Stimulated activated naive B cell treated with anti-CD40 and anti-IgM and Interleukin-4, amounts not matched to agents 10 μg/mL and 1 μg/mL and 100 μg/mL, for 72 hours (primary cell): ENCODE results near the gene SPINK8.
"Not testable (repeated sequence)": the region's sequence is repeated elsewhere in the genome, so short reads cannot be mapped to it uniquely, and the experiment has no call there.

ENCODE experiments used
- ATAC-seq, 2 donors: fragments of 150-1000 bp; cut with Tn5 transposase; replicated peaks; 2 replicates each; pipeline ENCODE4 v1.10.0; 2021; ENCODE audit warnings: moderate library complexity in 1 of 2
- DNase-seq: peaks from one replicate; pipeline ENCODE4 v3.0.0; 2021
- H3K27ac Mint-ChIP-seq: one replicate; pipeline ENCODE4 v1.8.0; 2022; ENCODE audit warnings: mild to moderate bottlenecking, mixed read lengths
- H3K27me3 Mint-ChIP-seq, 2 donors: one replicate each; pipeline ENCODE4 v1.8.0; 2022; ENCODE audit warnings: mixed read lengths in 2 of 2
- H3K36me3 Mint-ChIP-seq, 2 donors: one replicate each; pipeline ENCODE4 v1.8.0; 2022; ENCODE audit warnings: mixed read lengths in 2 of 2, mild to moderate bottlenecking in 1 of 2
- H3K4me1 Mint-ChIP-seq, 2 donors: one replicate each; pipeline ENCODE4 v1.8.0; 2022; ENCODE audit warnings: mixed read lengths in 2 of 2, mild to moderate bottlenecking in 1 of 2
- H3K4me3 Mint-ChIP-seq, 2 donors: one replicate each; pipeline ENCODE4 v1.8.0; 2022; ENCODE audit warnings: mild to moderate bottlenecking in 2 of 2, mixed read lengths in 2 of 2, moderate library complexity in 1 of 2
- H3K9me3 Mint-ChIP-seq, 2 donors: one replicate each; pipeline ENCODE4 v1.8.0; 2022; ENCODE audit warnings: mixed read lengths in 2 of 2, mild to moderate bottlenecking in 1 of 2

Gene SPINK8

DNA sequence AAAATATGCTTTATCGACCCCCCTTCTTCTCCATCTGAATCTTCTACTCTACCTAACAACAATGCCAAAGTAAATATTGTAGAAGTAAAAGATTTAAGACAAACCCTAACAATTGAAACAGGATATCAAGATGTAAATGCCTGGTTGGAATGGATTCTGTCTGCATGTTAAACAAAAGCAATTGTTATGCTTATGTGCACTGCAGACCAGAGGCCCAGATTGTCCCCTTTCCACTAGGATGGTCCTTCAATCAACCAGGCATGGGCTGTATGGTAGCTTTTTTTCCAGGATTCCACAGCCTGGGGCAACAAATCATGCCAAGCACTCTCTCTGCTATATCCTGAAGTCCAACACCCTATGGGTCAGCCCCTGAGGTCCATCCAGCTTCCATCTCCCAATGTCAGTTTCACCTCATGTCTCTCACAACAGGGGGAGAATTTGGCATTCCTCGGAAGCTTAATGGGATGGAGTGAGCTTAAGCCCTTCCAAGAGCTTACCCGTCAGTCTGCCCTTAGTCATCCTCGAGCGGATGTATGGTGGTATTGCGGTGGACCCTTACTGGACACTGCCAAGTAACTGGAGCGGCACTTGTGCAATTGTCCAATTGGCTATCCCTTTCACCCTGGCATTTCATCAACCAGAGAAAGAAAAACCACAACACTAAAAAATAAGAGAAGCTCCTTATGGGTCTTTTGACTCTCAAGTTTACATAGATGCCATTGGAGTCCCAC is 56.4 kb downstream of the SPINK8 start:
- no peak for ATAC-seq
- Mint-ChIP-seq H3K9me3 (no peaks in the 10 kb centered on the region), H3K27ac (no peak overlapping the region), H3K4me3 (no peak overlapping the region), H3K36me3 (peaks cover 8 to 12% of the 10 kb centered on the region in 2 donors), H3K27me3 (no peaks in the 10 kb centered on the region), H3K4me1 (peaks cover 2 to 6% of the 10 kb centered on the region in 2 donors)
- no peak for DNase-seq

DNA sequence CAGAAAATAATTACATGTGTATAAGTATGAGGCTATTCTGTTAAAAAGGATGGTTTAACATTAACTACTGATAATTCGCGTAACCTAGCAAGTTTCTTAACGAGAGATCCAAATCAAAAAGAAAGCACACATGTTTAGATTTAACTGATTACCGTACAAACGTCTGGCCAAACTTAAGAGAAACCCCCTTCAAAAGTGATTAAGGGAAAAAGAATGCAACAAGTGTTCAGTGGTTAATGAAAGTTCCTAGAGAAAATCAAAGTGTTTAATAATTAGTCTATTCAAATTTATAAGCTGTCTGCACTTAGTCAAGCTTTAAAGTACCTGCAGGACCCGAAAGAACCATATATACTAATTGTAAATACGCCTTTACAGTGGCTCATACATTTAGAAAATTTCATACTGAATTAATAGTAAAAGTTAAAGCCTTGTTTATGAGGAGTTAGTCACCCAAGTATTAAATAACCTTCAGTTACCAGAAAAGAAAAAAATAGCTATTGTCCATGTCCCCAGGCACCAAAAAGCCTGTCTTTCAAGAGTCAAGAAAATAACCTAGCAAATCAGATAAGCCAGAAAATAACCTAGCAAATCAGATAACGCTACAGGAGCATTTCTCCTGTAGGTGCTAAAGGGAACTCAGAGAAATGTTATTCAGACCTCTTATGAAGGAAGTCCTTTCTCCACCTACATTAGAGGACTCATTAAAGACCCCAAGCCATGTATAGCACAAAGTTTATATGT is 58.0 kb downstream of the SPINK8 start:
- Mint-ChIP-seq H3K9me3 (no peaks in the 10 kb centered on the region), H3K4me1 (peaks cover 2 to 6% of the 10 kb centered on the region in 2 donors), H3K27ac (no peak overlapping the region), H3K4me3 (no peak overlapping the region), H3K27me3 (no peaks in the 10 kb centered on the region), H3K36me3 (peaks cover 20 to 21% of the 10 kb centered on the region in 2 donors)
- DNase-seq: no peak
- no peak for ATAC-seq

DNA sequence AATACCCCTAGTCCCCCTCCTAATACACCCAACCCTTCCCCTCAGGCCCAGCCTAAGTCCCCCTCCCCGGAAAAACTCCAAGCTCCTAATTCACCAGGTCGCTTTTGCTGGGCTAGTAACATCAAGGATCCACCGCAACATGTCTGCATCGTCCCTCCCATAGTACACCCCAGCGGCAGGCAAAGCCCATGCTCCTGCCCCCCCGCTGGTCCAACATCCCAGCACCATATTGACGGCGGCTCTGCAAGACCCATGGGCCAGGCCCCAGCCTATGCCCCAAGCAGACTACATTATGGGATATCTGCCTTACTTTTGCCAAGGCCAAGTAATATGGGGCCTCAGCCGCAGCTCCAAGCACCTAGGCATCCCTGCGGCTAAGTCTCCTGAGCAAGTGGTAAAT is 59.0 kb downstream of the SPINK8 start:
- no peak for ATAC-seq
- DNase-seq: no peak
- no peaks in the 10 kb centered on the region for H3K9me3 Mint-ChIP-seq
- peaks cover 2 to 6% of the 10 kb centered on the region in 2 donors for H3K4me1 Mint-ChIP-seq
- H3K27me3 Mint-ChIP-seq: no peaks in the 10 kb centered on the region
- no peak overlapping the region for H3K4me3 Mint-ChIP-seq
- H3K36me3 Mint-ChIP-seq: peaks cover 17 to 24% of the 10 kb centered on the region in 2 donors
- no peak overlapping the region for H3K27ac Mint-ChIP-seq

DNA sequence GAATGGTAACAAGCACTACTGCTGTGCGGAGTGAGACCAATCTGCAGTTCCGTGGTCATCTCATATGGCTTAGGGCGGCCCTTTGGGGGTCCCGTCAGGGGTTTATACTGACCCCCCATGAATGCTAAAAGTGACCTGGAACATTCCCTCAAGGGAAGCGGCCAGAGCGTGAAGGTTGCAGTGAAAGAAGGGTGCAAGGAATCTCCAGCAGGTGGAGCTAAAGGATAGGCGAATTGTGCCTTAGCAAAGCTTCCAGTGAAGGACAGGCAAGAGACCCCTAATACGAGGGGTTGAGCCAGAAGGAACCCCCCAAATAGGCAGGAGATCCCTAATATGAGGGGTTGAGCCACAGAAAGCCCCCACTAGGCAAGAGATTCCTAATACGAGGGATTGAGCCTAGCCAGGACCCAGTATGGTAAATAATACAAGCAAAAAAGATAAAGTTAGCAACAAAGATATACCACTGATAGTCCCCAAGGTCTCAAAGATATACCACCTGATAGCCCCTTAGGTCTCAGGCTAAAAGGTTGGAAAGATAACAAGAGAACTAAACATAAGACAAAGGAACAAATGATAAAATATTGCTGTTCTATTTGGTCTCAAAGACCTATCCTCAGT is 59.8 kb downstream of the SPINK8 start:
- Mint-ChIP-seq H3K4me1 (peaks cover 3 to 7% of the 10 kb centered on the region in 2 donors), H3K36me3 (peaks cover 17 to 31% of the 10 kb centered on the region in 2 donors), H3K27ac (peak overlapping the region; percentile 26), H3K4me3 (no peak overlapping the region), H3K9me3 (no peaks in the 10 kb centered on the region), H3K27me3 (no peaks in the 10 kb centered on the region)
- peak; percentile 70 to 81 for ATAC-seq
- DNase-seq: peak; percentile 34

DNA sequence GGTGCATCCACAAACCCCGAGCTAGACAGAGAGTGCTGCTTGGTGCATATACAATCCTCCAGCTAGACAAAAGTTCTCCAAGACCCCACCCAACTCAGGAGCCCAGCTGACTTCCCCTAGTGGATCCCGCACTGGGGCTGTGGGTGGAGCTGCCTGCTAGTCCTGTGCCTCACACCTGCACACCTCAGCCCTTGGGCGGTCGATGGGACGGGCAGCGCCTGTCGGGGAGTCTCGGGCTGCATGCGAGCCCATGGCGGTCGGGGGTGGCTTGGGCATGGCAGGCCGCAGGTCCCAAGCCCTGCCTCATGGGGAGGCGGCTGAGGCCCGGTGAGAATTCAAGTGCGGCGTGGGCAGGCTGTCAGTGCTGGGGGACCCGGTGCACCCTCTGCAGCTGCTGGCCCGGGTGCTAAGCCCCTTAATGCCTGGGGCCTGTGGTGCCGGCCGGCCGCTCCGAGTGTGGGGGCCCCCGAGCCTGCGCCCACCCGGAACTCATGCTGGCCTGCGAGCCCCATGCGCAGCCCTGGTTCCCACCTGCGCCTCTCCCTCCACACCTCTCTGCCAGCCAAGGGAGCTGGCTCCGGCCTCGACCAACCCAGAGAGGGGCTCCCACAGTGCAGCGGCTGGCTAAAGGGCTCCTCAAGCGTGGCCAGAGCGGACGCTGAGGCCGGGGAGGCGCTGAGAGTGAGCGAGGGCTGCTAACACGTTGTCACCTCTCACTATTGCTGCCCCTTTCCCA is 61.5 kb downstream of the SPINK8 start:
- DNase-seq: no peak
- Mint-ChIP-seq H3K27me3 (no peaks in the 10 kb centered on the region), H3K4me1 (peaks cover 13 to 18% of the 10 kb centered on the region in 2 donors), H3K4me3 (no peak overlapping the region), H3K36me3 (peaks cover 28 to 42% of the 10 kb centered on the region in 2 donors), H3K9me3 (no peaks in the 10 kb centered on the region), H3K27ac (no peak overlapping the region)
- no peak for ATAC-seq

DNA sequence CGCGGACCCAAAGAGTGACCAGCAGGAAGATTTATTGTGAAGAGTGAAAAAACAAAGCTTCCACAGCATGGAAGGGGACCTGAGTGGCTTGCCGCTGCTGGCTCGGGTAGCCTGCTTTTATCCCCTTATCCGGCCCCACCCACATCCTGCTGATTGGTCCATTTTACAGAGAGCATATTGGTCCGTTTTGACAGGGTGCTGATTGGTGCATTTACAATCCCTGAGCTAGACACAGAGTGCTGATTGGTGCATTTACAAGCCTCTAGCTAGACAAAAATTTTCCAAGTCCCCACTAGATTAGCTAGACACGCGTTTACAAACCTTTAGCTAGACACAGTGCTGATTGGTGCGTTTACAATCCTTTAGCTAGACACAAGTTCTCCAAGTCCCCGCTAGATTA is 62.2 kb downstream of the SPINK8 start:
- not testable (repeated sequence) for H3K27ac Mint-ChIP-seq, ATAC-seq, H3K4me3 Mint-ChIP-seq, H3K27me3 Mint-ChIP-seq, DNase-seq, H3K9me3 Mint-ChIP-seq
- H3K4me1 Mint-ChIP-seq: peaks cover 13 to 18% of the 10 kb centered on the region in 2 donors
- peaks cover 29 to 42% of the 10 kb centered on the region in 2 donors for H3K36me3 Mint-ChIP-seq

DNA sequence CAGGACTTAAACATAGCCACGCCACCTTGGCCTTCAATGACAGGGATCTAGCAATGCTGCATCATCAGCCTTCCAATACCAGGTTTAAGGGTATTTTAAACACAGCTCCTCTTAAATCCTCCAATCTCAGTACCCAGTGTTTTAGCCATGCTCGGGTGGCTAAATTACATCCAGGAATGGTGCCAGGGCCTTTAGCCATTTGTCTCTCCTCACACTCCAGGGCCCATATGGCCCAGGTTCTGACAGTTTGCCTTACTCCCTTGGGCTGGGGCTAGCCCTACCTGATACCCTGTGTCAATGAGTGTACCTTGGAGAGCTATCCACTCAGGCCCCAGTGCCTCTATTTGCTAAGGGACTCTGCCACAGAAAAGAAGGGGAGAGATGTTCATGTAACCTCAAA is 63.2 kb downstream of the SPINK8 start:
- H3K9me3 Mint-ChIP-seq: no peaks in the 10 kb centered on the region
- no peak overlapping the region for H3K27ac Mint-ChIP-seq
- no peak for DNase-seq
- peaks cover 13 to 18% of the 10 kb centered on the region in 2 donors for H3K4me1 Mint-ChIP-seq
- ATAC-seq: no peak
- no peak overlapping the region for H3K4me3 Mint-ChIP-seq
- H3K27me3 Mint-ChIP-seq: no peaks in the 10 kb centered on the region
- H3K36me3 Mint-ChIP-seq: peaks cover 32 to 42% of the 10 kb centered on the region in 2 donors

DNA sequence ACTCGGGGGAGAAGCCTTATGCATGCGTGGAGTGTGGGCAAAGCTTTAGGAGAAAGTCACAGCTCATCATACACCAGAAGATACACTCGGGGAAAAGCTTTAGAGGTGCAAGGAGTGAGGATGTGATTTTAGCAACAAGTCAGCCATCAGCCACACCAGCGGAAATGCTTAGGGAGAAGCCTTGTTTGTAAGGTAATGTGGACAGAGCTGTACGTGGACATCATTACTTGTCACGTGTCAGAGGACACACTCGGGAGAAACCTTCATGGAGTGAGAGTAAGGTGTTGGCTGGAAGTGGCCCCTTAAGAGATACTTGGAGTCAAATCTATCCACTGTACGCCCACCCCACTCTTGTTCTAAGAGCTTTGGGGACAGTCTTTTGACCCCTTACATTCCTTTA is 63.9 kb downstream of the SPINK8 start:
- H3K9me3 Mint-ChIP-seq: no peaks in the 10 kb centered on the region
- H3K27ac Mint-ChIP-seq: no peak overlapping the region
- no peak for DNase-seq
- peaks cover 32 to 42% of the 10 kb centered on the region in 2 donors for H3K36me3 Mint-ChIP-seq
- H3K27me3 Mint-ChIP-seq: no peaks in the 10 kb centered on the region
- no peak overlapping the region for H3K4me3 Mint-ChIP-seq
- ATAC-seq: no peak
- H3K4me1 Mint-ChIP-seq: peaks cover 13 to 18% of the 10 kb centered on the region in 2 donors

DNA sequence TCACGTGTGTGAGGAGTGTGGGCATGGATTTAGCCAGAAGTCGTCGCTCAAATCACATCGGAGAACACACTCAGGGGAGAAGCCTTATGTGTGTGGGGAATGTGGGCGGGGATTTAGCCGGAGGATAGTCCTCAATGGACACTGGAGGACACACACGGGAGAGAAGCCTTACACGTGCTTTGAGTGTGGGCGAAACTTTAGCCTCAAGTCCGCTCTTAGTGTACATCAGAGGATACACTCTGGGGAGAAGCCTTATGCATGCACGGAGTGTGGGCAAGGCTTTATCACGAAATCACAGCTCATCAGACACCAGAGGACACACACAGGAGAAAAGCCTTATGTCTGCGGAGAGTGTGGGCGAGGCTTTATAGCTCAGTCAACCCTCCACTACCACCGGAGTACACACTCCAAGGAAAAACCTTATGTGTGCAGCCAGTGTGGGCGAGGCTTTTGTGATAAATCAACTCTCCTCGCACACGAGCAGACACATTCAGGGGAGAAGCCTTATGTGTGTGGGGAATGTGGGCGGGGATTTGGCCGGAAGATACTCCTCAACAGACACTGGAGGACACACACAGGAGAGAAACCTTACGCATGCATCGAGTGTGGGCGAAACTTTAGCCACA is 64.4 kb downstream of the SPINK8 start:
- Mint-ChIP-seq H3K27ac (no peak overlapping the region), H3K9me3 (no peaks in the 10 kb centered on the region), H3K27me3 (no peaks in the 10 kb centered on the region), H3K4me3 (no peak overlapping the region), H3K36me3 (peaks cover 34 to 44% of the 10 kb centered on the region in 2 donors), H3K4me1 (peaks cover 13 to 18% of the 10 kb centered on the region in 2 donors)
- ATAC-seq (no peak), DNase-seq (no peak)

DNA sequence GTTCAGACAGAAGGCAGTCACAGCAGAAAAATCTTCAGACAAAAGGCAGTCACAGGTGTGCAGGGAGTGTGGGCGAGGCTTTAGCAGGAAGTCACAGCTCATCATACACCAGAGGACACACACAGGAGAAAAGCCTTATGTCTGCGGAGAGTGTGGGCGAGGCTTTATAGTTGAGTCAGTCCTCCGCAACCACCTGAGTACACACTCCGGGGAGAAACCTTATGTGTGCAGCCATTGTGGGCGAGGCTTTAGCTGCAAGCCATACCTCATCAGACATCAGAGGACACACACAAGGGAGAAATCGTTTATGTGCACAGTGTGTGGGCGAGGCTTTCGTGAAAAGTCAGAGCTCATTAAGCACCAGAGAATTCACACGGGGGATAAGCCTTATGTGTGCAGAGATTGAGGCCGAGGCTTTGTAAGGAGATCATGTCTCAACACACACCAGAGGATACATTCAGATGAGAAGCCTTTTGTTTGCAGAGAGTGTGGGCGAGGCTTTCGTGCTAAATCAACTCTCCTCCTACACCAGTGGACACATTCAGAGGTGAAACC is 65.0 kb downstream of the SPINK8 start:
- Mint-ChIP-seq H3K4me3 (no peak overlapping the region), H3K27ac (peak overlapping the region; percentile 70), H3K27me3 (no peaks in the 10 kb centered on the region), H3K9me3 (no peaks in the 10 kb centered on the region), H3K36me3 (peaks cover 38 to 48% of the 10 kb centered on the region in 2 donors), H3K4me1 (peaks cover 12 to 14% of the 10 kb centered on the region in 2 donors)
- ATAC-seq: peak; percentile 65 to 76
- no peak for DNase-seq

DNA sequence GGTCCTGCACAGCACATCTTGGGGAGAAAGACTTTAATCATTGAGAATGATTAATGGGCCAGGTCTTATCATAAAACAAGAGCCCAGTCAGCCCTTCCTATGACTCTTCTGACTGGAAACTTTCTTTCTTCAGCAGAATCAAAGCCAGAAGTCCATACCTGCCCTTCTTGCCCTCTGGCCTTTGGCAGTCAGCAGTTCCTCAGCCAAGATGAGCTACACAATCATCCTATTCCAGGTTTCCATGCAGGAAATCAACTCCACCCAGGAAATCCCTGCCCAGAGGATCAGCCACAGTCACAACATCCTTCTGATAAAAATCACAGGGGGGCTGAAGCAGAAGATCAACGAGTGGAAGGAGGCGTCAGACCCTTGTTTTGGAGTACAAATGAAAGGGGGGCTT is 65.7 kb downstream of the SPINK8 start:
- Mint-ChIP-seq H3K9me3 (no peaks in the 10 kb centered on the region), H3K27me3 (no peaks in the 10 kb centered on the region), H3K4me1 (peaks cover 11 to 12% of the 10 kb centered on the region in 2 donors), H3K27ac (no peak overlapping the region), H3K4me3 (no peak overlapping the region), H3K36me3 (peaks cover 39 to 48% of the 10 kb centered on the region in 2 donors)
- no peak for ATAC-seq
- no peak for DNase-seq

DNA sequence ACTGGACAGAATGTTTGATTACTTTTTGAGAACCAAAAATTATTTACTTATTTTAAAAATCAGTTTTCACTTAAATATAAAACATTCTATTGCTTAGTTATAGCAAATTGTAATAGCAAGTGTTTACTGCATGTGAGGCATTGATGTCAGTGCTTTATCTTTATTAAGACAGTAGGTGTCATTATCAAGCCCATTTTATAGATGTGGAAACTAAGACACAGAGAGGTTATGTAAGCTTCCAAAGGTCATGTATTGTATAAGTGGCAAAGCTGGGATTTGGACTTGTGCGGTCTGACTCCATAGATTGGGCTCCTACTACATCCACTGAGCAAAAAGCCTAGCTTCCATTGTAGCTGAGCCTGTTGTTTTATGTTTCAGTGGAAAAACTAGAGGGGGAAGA is 74.9 kb downstream of the SPINK8 start:
- DNase-seq (no peak), ATAC-seq (no peak)
- H3K27ac Mint-ChIP-seq: no peak overlapping the region
- peaks cover 49 to 64% of the 10 kb centered on the region in 2 donors for H3K36me3 Mint-ChIP-seq
- peaks cover 0 to 1% of the 10 kb centered on the region in 2 donors for H3K4me1 Mint-ChIP-seq
- H3K4me3 Mint-ChIP-seq: no peak overlapping the region
- no peaks in the 10 kb centered on the region for H3K27me3 Mint-ChIP-seq
- peaks cover 0 to 1% of the 10 kb centered on the region in 2 donors for H3K9me3 Mint-ChIP-seq
